ENCODE data around the gene TMEM132C.

GRCh38 chr12:128510511-128510910, 243.5 kb downstream of the TMEM132C start:
- TF ChIP-seq NFIC (IDR thresholded peaks at IDR 0.05) (no peak), EP300 (IDR thresholded peaks at IDR 0.05; ENCODE audit: borderline replicate concordance) (no peak), MAX (IDR thresholded peaks at IDR 0.05) (no peak), FOXM1 (IDR thresholded peaks at IDR 0.05; ENCODE audit: borderline replicate concordance, low read depth) (no peak)

All from Ishikawa (cell line).